ENCODE data around the gene PIGU. TPM values are rescaled to one million over a fixed set of nuclear protein-coding genes. Genes with fewer than 3 reads are reported as not detected.

The PIGU gene
- total RNA-seq, 1 experiment from 2014 or later: 18.4 TPM

- Histone ChIP-seq H3K4me2 (ENCODE audit: low read depth, low read length, poor library complexity, severe bottlenecking) (peak overlapping the region; percentile 86), H4K20me1 (ENCODE audit: insufficient read depth, low read depth, low read length) (no peaks in the 10 kb centered on the region; the same call in 1 of the 2 replicates), H2AFZ (ENCODE audit: low read length) (peak overlapping the region; percentile 75; the same call in 1 of the 2 replicates), H3K79me2 (ENCODE audit: low read length) (no peaks in the 10 kb centered on the region), H3K4me1 (ENCODE audit: low read length) (peaks cover 54% of the 10 kb centered on the region), H3K9me2 (replicated peaks; ENCODE audit: insufficient read depth, low read length) (no peaks in the 10 kb centered on the region), H3K9ac (ENCODE audit: low read length) (peak overlapping the region; percentile 87), H3K27ac (ENCODE audit: low read length) (peak overlapping the region; percentile 73), H3K27me3 (ENCODE audit: low read length) (no peaks in the 10 kb centered on the region), H3K9me3 (ENCODE audit: low read length) (no peaks in the 10 kb centered on the region), H3K4me3 (ENCODE audit: low read length) (peak overlapping the region; percentile 87), H3K36me3 (ENCODE audit: insufficient read depth, low read length) (no peaks in the 10 kb centered on the region)
- peak; percentile 94 for DNase-seq
Measured at GRCh38 chr20:34709044-34709830, 32.3 kb upstream of the PIGU start.

DNA sequence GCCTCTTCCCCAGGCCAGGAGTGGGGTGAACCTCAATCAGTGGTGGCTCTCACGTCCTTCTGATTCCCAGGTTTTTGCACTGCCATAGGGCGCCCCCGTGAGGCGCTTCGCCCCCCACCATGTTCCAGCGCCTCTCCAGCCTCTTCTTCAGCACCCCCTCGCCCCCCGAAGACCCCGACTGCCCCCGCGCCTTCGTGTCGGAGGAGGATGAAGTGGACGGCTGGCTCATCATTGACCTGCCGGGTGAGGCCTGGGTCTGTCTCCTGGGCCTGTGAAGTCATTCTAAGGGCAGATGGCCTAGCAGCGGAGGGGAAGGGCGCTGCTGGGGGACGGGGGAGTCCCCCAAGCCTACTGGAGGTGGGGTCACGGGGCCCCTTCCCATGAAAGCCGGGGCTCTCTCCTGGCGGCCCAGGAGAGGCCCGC, 31.7 kb upstream of the PIGU start:
- DNase-seq: peak; percentile 81
- H3K4me3 ChIP-seq (ENCODE audit: low read length): peak overlapping the region; percentile 87
- H3K27me3 ChIP-seq (ENCODE audit: low read length): no peaks in the 10 kb centered on the region
- H3K79me2 ChIP-seq (ENCODE audit: low read length): no peaks in the 10 kb centered on the region
- H4K20me1 ChIP-seq (ENCODE audit: insufficient read depth, low read depth, low read length): no peaks in the 10 kb centered on the region; the same call in 1 of the 2 replicates
- no peaks in the 10 kb centered on the region for H3K9me2 ChIP-seq (replicated peaks; ENCODE audit: insufficient read depth, low read length)
- peak overlapping the region; percentile 73 for H3K27ac ChIP-seq (ENCODE audit: low read length)
- H3K36me3 ChIP-seq (ENCODE audit: insufficient read depth, low read length): no peaks in the 10 kb centered on the region
- H3K4me1 ChIP-seq (ENCODE audit: low read length): peaks cover 57% of the 10 kb centered on the region
- H3K9me3 ChIP-seq (ENCODE audit: low read length): no peaks in the 10 kb centered on the region
- peak overlapping the region; percentile 87 for H3K9ac ChIP-seq (ENCODE audit: low read length)
- peak overlapping the region; percentile 75; the same call in 1 of the 2 replicates for H2AFZ ChIP-seq (ENCODE audit: low read length)
- H3K4me2 ChIP-seq (ENCODE audit: low read depth, low read length, poor library complexity, severe bottlenecking): peak overlapping the region; percentile 86

- Histone ChIP-seq H3K9ac (ENCODE audit: low read length) (no peak overlapping the region), H3K27me3 (ENCODE audit: low read length) (no peaks in the 10 kb centered on the region), H3K27ac (ENCODE audit: low read length) (no peak overlapping the region), H3K9me2 (replicated peaks; ENCODE audit: insufficient read depth, low read length) (no peaks in the 10 kb centered on the region), H3K4me1 (ENCODE audit: low read length) (peaks cover 60% of the 10 kb centered on the region), H3K36me3 (ENCODE audit: insufficient read depth, low read length) (no peaks in the 10 kb centered on the region), H2AFZ (ENCODE audit: low read length) (no peak overlapping the region), H4K20me1 (ENCODE audit: insufficient read depth, low read depth, low read length) (no peaks in the 10 kb centered on the region; the same call in 1 of the 2 replicates), H3K4me2 (ENCODE audit: low read depth, low read length, poor library complexity, severe bottlenecking) (no peak overlapping the region), H3K79me2 (ENCODE audit: low read length) (no peaks in the 10 kb centered on the region), H3K4me3 (ENCODE audit: low read length) (no peak overlapping the region), H3K9me3 (ENCODE audit: low read length) (no peaks in the 10 kb centered on the region)
- DNase-seq: no peak
Measured at GRCh38 chr20:34706912-34707784, 30.3 kb upstream of the PIGU start.

DNA sequence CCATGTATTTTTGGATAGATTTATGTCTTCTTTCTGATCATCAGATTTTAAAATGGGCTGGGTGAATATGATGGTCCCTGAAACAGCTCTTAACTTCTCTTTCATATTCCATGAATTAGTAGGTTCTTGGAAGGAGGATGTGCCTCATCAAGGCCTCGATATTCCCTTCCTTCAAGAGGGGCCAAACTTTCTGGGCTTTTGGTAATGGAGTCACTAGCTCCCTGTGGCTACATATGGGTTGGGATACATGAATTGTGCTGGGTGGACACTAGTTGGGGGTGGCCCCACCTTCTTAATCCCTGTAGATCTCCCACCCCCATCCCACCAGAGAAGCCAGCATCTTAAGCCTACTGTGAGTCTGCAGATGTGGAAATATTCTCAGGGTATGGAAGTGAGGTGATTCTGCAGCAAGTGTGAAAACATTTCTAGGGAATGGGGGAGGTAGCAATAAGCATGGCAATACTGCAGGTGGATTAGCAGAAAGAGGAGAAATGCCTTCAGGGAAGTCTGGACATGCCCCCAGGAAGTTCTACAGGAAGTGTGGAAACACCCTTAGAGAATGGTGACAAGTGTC, 29.5 kb upstream of the PIGU start:
- Histone ChIP-seq H3K9ac (ENCODE audit: low read length) (peak overlapping the region; percentile 76; the same call in 1 of the 2 replicates), H3K4me3 (ENCODE audit: low read length) (no peak overlapping the region), H3K4me2 (ENCODE audit: low read depth, low read length, poor library complexity, severe bottlenecking) (peak overlapping the region; percentile 98), H3K9me2 (replicated peaks; ENCODE audit: insufficient read depth, low read length) (no peaks in the 10 kb centered on the region), H3K9me3 (ENCODE audit: low read length) (no peaks in the 10 kb centered on the region), H3K36me3 (ENCODE audit: insufficient read depth, low read length) (no peaks in the 10 kb centered on the region), H3K27me3 (ENCODE audit: low read length) (no peaks in the 10 kb centered on the region), H3K27ac (ENCODE audit: low read length) (no peak overlapping the region), H4K20me1 (ENCODE audit: insufficient read depth, low read depth, low read length) (no peaks in the 10 kb centered on the region; the same call in 1 of the 2 replicates), H3K4me1 (ENCODE audit: low read length) (peaks cover 52% of the 10 kb centered on the region), H3K79me2 (ENCODE audit: low read length) (no peaks in the 10 kb centered on the region), H2AFZ (ENCODE audit: low read length) (no peak overlapping the region)
- DNase-seq: no peak

- Histone ChIP-seq H3K9me2 (replicated peaks; ENCODE audit: insufficient read depth, low read length) (no peaks in the 10 kb centered on the region), H3K27ac (ENCODE audit: low read length) (peak overlapping the region; percentile 65; the same call in 1 of the 2 replicates), H2AFZ (ENCODE audit: low read length) (no peak overlapping the region), H3K4me3 (ENCODE audit: low read length) (peak overlapping the region; percentile 77), H3K4me1 (ENCODE audit: low read length) (peaks cover 45% of the 10 kb centered on the region), H3K36me3 (ENCODE audit: insufficient read depth, low read length) (no peaks in the 10 kb centered on the region), H3K79me2 (ENCODE audit: low read length) (no peaks in the 10 kb centered on the region), H4K20me1 (ENCODE audit: insufficient read depth, low read depth, low read length) (no peaks in the 10 kb centered on the region), H3K9ac (ENCODE audit: low read length) (peak overlapping the region; percentile 76), H3K4me2 (ENCODE audit: low read depth, low read length, poor library complexity, severe bottlenecking) (peak overlapping the region; percentile 98), H3K27me3 (ENCODE audit: low read length) (no peaks in the 10 kb centered on the region), H3K9me3 (ENCODE audit: low read length) (no peaks in the 10 kb centered on the region)
- peak; percentile 72 for DNase-seq
Measured at GRCh38 chr20:34705397-34706301, 28.8 kb upstream of the PIGU start.

GRCh38 chr20:34705008-34705396, 28.1 kb upstream of the PIGU start:
- peak overlapping the region; percentile 77 for H3K4me3 ChIP-seq (ENCODE audit: low read length)
- H2AFZ ChIP-seq (ENCODE audit: low read length): peak overlapping the region; percentile 81; the same call in 1 of the 2 replicates
- peak overlapping the region; percentile 98 for H3K4me2 ChIP-seq (ENCODE audit: low read depth, low read length, poor library complexity, severe bottlenecking)
- peak overlapping the region; percentile 76 for H3K9ac ChIP-seq (ENCODE audit: low read length)
- no peaks in the 10 kb centered on the region for H4K20me1 ChIP-seq (ENCODE audit: insufficient read depth, low read depth, low read length)
- DNase-seq: peak; percentile 65
- H3K36me3 ChIP-seq (ENCODE audit: insufficient read depth, low read length): no peaks in the 10 kb centered on the region
- peaks cover 38% of the 10 kb centered on the region for H3K4me1 ChIP-seq (ENCODE audit: low read length)
- no peaks in the 10 kb centered on the region for H3K27me3 ChIP-seq (ENCODE audit: low read length)
- H3K9me3 ChIP-seq (ENCODE audit: low read length): no peaks in the 10 kb centered on the region
- no peaks in the 10 kb centered on the region for H3K9me2 ChIP-seq (replicated peaks; ENCODE audit: insufficient read depth, low read length)
- peak overlapping the region; percentile 65 for H3K27ac ChIP-seq (ENCODE audit: low read length)
- H3K79me2 ChIP-seq (ENCODE audit: low read length): no peaks in the 10 kb centered on the region

GRCh38 chr20:34704177-34705007, 27.5 kb upstream of the PIGU start, which contains the start of gene TP53INP2:
TSS of gene TP53INP2 (plus strand) at chr20:34704344. CDS start at chr20:34708740, 4,396 bp downstream.
- H2AFZ ChIP-seq (ENCODE audit: low read length): peak within 1 kb of the TSS; percentile 95

More at GRCh38 chr20:34704177-34705007, 27.5 kb upstream of the PIGU start, which contains the start of gene TP53INP2:
- Histone ChIP-seq H3K9ac (ENCODE audit: low read length) (peak within 1 kb of the TSS; percentile 76), H3K4me1 (ENCODE audit: low read length) (peaks cover 38% of the 10 kb centered on the region), H3K27me3 (ENCODE audit: low read length) (no peaks in the 10 kb centered on the region), H3K4me2 (ENCODE audit: low read depth, low read length, poor library complexity, severe bottlenecking) (peak within 1 kb of the TSS; percentile 98), H4K20me1 (ENCODE audit: insufficient read depth, low read depth, low read length) (no peaks in the 10 kb centered on the region), H3K36me3 (ENCODE audit: insufficient read depth, low read length) (no peaks in the 10 kb centered on the region), H3K79me2 (ENCODE audit: low read length) (no peaks in the 10 kb centered on the region), H3K9me3 (ENCODE audit: low read length) (no peaks in the 10 kb centered on the region), H3K9me2 (replicated peaks; ENCODE audit: insufficient read depth, low read length) (no peaks in the 10 kb centered on the region), H3K27ac (ENCODE audit: low read length) (peak within 1 kb of the TSS; percentile 65), H3K4me3 (ENCODE audit: low read length) (peak within 1 kb of the TSS; percentile 77)
- peak; percentile 95 for DNase-seq

Data from Karpas-422 (cell line).